Ishikawa (cell line): ENCODE results near the gene KAT6B.

Experiments used
- CEBPB ChIP-seq: IDR thresholded peaks from 2 replicates; pipeline ENCODE4 v1.6.1; 2012
- CREB1 ChIP-seq: IDR thresholded peaks from 2 replicates; pipeline ENCODE4 v1.6.1; 2012; ENCODE audit warnings: low read depth
- EGR1 ChIP-seq: IDR thresholded peaks from 2 replicates; pipeline ENCODE4 v1.6.1; 2012
- EP300 ChIP-seq: IDR thresholded peaks from 2 replicates; pipeline ENCODE4 v1.6.1; 2012; ENCODE audit warnings: borderline replicate concordance
- MAX ChIP-seq: IDR thresholded peaks from 2 replicates; pipeline ENCODE4 v1.6.1; 2012
- NFIC ChIP-seq: IDR thresholded peaks from 2 replicates; pipeline ENCODE4 v1.6.1; 2012
- RAD21 ChIP-seq: IDR thresholded peaks from 2 replicates; pipeline ENCODE4 v1.6.1; 2012; ENCODE audit warnings: low read depth
- REST ChIP-seq: IDR thresholded peaks from 2 replicates; pipeline ENCODE4 v1.6.1; 2012; ENCODE audit warnings: low read depth, mild to moderate bottlenecking
- TAF1 ChIP-seq: IDR thresholded peaks from 2 replicates; pipeline ENCODE4 v1.6.1; 2012; ENCODE audit warnings: low read depth, mild to moderate bottlenecking
- TCF12 ChIP-seq: IDR thresholded peaks from 2 replicates; pipeline ENCODE4 v1.6.1; 2012; ENCODE audit warnings: low read depth
- TEAD4 ChIP-seq: IDR thresholded peaks from 2 replicates; pipeline ENCODE4 v1.6.1; 2012
- USF1 ChIP-seq: IDR thresholded peaks from 2 replicates; pipeline ENCODE4 v1.6.1; 2012
- YY1 ChIP-seq: IDR thresholded peaks from 2 replicates; pipeline ENCODE4 v1.6.1; 2012; ENCODE audit warnings: low read depth

- TF ChIP-seq NFIC = no peak
- TF ChIP-seq MAX = no peak
- TF ChIP-seq CREB1 = no peak
- no peak for TF ChIP-seq EP300
- TF ChIP-seq EGR1 = no peak
- TF ChIP-seq REST = no peak
- TF ChIP-seq YY1 = no peak
- TF ChIP-seq TAF1 = no peak
- TF ChIP-seq TEAD4 = no peak
- TF ChIP-seq USF1 = no peak
- no peak for TF ChIP-seq TCF12
- no peak for TF ChIP-seq CEBPB
- no peak for TF ChIP-seq RAD21
These were observed 95.3 kb downstream of the KAT6B start for GRCh38 chr10:74921744-74922143.
